ENCODE measurements around the gene LOXL3.
A peak's percentile ranks its signal among the peaks of the same experiment; 100 is the strongest.

LOXL3 gene

DNA sequence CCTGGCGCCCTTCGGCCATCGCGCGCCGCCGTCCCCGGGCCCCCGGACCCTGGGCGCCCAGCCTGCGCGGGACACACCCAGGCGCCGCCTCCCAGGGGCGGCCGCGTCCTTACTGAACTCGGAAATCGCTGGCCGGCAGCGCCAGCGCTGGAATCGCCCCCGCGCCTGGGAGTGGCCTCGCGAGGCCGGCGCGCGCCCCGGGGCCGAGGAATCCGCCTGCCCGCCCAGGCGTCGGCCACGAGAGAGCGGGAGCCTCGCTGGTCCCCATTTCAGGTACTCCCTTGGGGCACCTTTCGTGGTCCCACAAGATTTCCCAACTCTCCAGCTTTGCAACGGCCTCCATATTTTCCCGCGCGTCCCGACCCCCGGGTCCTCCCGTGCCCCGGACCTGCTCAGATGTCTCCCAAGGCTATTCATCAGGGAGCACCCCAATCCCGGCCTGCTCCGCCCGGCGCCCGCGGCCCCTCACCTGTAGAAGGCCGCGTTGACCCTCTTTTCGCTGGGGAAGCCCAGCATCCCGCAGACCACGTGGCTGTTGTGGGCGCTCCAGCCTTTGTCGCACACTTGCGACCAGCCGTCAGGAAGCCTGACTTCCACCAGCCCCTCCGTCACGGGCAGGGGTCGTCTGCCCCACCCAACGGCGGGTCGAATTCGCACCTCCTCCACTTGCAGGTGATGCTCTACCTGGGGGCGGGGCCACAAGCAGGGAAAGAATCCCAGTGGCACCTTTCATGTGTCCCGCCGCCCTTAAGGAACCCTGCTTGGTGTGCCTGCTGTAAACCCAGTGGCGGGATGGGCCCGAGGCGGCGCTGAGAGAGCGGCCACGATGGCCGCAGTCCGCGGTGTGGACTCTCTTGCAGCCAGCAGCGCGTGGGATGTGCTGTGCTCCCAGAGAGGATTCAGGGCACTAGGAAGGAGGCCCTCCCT, 4.6 kb downstream of the LOXL3 start:
- no peak for DNase-seq

DNA sequence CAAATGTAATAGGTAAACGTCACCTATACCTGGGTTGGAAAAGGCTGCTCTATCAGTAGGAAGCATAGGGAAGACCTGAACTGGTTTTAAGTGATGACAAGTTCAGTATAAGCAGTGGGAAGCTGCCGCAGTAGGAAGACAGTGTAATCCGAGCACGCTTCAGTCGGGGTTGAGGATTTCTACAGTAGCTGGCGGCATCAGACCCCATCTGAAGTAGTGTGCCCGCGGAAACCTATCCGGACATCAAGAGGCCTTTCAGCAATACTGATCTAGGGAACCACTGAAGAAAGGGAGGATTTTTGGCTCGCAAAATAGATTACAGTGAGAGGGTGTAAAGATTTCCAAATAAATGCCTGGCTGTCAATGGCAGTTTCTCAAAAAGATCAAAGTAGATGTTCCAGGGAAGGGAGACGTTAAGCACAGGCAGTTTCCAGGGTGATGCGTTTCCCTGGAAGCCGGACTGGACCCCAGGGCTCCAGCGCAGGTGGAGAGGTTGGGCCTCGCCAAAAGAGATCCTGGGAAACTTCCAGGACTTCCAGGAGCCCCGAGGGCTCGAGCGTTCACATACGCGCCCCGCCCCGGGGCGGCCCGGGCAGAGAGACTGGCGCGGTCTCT, 5.3 kb downstream of the LOXL3 start:
- DNase-seq, result no peak

DNA sequence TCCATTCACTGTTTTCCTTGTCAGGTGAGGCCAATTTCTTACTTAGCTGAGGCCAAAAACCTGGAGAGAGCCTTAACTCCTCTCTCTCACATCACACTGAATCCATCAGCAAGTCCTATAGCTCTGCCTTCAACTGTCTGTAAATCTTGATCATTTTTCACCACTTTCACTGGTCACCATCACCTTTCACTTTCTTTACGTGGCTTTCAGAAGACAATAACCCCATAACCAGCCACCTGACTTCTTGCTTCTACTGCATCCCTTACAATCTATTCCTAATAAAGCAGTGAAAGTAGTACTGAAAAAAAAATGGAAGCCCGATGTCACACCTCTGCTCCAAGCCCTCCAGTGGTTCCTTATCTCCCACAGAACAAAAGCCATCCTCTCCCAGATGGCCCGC, 7.7 kb downstream of the LOXL3 start:
- DNase-seq, result no peak

DNA sequence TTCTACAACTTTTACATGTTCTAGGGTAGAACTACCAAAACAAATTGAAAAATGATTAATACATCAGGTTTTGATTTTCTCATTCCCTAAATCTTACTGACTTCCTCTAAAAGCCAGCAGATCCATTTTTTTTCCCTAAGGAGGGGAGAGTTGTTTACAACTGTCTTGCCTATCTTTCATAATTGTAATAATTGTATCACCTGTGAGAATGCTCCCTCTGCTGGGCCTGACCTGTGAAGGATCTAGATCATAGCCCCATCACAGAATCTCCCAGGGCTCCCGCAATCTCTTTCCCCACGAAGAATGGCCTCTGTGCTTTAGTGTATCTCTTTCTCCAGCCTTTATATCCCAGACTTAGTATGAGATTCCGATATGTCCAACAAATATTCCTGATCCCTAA, 9.1 kb downstream of the LOXL3 start:
- DNase-seq, result no peak

DNA sequence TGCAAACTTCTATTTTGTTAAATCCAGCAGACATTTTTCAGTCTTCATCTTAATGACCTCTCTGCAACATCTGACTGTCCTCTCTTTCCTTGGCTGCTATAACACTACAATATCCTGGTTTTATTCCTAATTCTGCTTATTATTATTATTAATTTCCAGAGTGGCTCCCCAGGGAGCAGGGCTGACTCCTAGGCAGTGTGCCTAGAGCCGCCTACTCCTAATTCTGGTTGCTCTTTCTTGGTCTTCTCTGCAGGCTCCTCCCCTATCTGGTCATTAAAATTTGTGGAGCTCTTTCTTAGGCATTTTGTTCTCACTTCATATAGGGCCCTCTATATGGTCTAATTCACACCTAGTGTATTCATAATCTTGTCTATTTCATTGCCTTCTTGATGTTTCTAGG, 10.8 kb downstream of the LOXL3 start:
- no peak for DNase-seq

DNA sequence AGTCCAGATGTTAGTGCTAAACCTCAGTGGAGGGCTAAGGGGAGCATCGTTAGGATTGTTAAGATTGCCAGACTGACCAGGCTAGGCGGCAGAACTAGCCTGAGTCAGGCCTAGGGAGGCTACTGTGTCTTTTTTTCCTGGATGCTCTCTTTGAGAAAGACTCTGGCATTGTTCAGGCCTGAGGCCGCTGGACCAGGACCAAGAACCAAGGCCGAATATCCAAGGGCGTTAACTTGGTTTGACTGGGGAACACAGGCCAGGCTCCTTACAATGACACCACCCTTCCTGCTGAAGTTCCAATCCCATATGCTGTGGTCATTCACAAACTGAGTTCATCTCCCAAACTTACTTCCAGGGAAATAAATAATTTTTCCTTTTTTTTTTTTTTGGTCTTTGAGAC, 13.5 kb downstream of the LOXL3 start:
- DNase-seq, result no peak

DNA sequence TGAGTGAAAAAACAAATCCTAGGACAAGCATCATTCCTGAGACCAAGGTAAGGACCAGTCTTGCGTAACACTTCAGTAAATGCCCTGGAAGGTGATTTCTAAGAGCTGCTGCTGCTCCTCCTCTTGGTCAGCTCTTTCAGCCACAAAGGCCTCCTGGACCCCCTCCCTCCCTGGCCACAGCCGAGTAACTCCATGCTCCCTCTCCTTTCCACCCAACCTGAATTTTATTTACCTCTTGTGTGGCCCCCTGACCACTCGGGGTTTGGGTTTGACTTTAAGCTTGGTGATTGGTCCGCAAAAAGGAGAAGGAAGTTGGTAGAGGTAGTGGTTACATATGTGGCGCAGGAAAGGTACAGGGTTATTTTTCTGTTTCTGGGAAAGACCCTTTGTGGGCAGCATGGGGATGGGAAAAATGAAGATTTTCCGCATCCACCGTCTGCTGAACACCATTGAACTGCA, 14.8 kb downstream of the LOXL3 start:
- no peak for DNase-seq

DNA sequence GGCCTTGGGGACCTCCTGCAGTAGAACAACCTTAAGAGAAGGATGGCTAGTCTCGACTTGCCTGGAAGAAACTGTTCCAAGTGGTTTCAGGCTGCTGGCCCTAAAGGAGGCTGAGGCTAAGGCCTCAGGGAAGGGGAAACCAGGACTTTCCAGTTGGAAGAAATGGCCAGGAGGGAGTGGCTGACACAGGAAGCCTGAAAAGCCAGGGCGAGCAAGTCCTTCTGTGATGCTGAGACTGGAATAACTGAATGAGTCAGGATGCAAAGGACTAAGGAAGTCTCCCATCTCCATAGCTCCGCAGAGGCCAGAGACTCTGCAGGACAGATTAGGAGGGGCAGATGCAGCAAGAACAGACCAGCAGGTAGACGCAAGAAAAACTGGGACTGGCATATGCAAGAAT, 16.6 kb downstream of the LOXL3 start:
- no peak for DNase-seq

DNA sequence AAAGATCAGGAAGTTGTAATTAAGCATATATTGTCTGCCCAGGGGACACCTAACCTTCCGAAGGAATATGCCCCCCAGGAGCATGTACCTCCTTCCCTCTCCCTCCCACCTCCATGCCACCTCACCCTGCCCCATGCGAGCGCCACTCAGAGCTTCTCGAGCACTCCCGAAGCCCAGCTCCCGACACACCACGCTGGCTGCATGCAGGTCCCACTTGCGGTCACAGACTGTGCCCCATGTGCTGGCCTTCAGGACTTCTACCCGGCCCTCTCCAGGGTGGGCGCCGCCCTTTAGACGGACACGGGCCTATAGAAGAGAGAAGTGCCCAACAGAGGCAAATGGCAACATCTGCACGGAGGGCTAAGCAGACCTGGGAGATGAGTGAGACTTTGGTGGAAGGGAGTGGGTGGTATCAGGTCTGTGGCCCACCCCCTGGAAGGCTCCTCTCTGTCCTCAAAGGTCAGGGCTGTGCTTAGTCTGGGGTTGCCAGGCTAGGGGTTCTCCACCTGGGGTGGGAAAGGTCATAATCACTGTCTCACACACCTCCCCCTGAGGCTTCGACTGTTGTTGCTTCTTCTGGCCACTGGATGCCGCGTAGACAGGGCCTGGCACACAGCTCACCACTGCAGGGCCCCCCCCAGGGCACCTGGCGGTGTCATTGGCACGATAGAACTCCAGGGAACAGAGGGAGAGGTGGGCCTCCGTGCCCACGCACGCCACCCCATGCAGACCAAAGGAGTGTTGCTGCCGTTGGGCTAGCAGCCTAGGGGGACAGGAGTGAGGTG, 17.4 kb downstream of the LOXL3 start:
- no peak for DNase-seq

DNA sequence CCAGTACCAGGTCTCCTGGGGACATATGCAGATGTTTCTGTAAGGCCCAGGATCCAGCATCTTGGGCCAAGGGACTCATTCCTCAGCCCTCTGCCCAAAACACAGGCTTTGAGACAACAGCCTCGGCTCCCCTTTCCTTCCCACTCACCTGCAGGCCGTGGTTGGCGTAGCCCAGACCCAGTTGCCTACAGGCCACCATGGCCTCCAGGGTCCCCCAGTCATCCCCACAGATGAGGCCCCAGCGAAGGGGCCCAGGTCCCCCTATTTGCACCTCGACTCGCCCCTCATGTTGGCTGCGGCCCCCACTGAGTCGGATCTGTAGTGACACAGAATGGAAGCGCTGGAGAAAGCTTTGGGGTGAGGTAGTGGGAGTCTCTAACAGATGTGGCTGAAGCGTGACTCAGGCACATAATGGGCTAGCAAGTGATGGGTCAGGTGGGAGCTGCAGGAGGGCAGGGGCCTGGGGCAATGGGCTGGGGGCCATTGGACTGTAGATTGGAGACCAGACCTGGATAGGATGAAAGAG, 18.2 kb downstream of the LOXL3 start:
- no peak for DNase-seq

DNA sequence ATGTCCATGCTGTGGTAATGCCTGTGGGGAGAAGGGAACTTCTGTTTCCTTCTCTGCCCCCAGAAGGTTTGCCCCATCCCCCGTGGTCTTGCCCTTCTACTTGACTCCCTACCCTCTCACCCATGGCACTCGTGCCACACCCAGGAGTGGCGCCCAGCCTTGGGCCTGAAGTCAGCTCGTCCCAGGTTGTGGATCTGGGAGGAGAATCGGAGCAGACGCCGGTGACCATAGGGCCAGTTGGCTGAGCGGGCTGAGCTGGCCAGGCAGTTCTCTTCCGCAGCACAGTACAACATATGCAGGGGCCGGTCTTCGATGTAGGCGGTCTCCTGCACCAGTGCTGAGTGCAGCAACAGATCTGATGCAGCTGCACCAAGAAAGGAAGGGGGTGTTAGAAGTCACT, 19.3 kb downstream of the LOXL3 start:
- no peak for DNase-seq

DNA sequence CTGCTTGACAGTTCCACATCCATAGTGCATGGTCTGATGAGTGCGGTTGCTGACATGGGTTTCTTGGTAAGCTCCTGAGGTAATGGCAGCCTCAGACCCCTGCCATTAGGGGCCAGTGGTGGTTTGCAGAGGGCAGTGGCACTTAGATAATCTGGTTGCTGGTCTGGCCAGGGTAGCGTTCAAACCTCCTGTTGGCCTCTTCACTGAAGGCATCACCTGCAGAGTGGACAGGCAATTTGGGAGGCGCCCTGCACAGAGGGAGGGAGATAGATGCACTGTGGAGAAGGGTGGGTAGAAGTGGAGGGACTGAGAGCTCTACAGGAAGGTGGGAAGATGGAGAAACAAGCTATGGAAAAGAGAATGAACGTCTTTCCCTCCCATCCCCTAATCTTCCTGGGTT, 20.3 kb downstream of the LOXL3 start:
- DNase-seq, result no peak

DNA sequence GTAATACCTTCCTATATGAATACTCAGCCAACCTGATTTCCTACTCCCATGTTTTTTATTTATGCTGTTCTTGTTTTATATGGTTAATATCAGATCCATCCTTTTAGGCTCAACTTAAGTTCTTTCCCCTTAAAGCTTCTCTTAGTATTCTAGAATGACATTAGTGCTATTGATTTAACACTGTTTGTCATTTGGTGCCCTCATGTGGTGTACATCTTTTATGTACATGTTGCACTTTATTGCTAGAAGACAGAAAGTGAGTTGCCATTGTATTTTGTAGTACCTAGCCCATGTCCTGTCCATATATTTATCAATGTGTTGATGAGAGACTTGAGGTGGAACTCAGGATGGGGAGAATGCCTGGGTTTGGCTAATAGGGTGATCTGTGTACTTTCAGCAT, 21.5 kb downstream of the LOXL3 start:
- no peak for DNase-seq

DNA sequence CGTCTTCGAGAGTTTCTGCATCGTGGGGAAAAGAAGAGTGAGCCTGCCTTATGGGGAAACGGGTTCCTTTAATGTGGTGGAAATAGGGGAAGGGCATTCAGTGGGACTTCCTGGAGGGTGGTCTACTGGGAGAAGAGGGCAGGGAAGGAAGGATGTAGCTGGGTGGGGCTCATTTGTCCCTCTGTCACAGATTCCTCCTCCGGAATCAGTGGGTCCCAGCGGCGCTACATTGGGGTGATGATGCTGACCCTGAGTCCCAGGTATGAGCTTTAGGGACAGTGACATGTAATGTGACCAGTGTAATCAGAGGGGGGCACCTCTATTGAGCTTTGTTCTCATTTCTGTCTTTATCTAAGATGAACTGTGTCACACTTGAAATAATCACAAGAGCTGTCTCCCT, 22.1 kb downstream of the LOXL3 start:
- no peak for DNase-seq

DNA sequence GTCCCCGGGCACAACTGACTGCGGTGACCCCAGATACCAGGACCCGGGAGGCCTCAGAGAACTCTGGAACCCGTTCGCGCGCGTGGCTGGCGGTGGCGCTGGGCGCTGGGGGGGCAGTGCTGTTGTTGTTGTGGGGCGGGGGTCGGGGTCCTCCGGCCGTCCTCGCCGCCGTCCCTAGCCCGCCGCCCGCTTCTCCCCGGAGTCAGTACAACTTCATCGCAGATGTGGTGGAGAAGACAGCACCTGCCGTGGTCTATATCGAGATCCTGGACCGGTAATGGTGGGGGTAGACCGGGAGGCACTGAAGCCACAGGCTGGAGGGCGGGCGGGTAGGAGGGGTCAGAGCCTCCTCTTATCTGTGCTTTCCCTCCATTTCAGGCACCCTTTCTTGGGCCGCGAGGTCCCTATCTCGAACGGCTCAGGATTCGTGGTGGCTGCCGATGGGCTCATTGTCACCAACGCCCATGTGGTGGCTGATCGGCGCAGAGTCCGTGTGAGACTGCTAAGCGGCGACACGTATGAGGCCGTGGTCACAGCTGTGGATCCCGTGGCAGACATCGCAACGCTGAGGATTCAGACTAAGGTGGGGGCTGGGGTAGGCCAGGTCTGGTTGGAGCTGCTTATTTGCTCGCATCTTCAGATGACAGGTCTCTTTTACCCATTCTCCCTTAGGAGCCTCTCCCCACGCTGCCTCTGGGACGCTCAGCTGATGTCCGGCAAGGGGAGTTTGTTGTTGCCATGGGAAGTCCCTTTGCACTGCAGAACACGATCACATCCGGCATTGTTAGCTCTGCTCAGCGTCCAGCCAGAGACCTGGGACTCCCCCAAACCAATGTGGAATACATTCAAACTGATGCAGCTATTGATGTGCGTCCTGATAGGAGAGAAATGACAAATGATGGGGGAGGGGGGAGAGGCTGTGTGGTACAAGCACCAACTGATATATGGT, 23.2 kb downstream of the LOXL3 start:
- DNase-seq, result peak; percentile 32

DNA sequence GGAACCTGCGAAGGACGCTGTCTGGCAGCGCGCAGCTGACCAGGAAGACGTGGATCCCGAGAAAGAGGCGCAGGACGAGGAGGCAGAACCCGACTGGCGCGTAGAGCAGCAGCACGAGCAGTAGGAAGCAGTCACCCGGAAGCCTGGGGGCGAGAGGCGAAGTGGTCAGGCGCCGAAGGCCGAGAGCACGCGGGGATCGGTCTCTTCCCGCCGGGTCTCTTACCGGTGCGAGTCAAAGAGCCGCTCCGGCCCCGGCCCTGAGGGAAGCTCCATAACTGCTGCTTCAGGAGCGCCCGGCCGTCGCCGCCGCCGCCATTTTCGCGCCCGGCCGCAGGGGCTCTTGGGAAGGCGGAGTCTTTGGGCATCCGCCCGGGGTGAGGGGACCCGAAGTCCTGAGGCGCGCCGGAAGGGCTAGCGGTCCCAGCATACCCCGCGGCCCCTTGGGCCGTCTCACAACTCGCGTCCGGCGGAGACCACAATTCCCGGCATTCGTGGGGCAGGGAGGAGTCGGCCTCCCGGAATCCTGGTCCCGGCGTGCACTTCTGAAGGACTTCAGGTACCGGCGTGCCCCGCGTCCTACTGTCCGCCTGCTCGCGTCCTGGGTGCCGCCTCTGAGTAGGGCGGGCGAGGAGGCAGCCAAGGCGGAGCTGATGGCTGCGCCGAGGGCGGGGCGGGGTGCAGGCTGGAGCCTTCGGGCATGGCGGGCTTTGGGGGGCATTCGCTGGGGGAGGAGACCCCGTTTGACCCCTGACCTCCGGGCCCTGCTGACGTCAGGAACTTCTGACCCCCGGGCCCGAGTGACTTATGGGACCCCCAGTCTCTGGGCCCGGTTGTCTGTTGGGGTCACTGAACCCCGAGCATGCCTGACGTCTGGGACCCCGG, 24.1 kb downstream of the LOXL3 start, which contains the start of the genes AUP1 and HTRA2:
Gene AUP1 (minus strand): TSS at position 350 of the 882 bp plus-strand sequence. CDS start 77 bp downstream, at position 273.
Gene HTRA2 (plus strand): TSS at position 577 of the 882 bp plus-strand sequence. CDS start 74 bp downstream, at position 651.
- peak; percentile 72 for DNase-seq

DNA sequence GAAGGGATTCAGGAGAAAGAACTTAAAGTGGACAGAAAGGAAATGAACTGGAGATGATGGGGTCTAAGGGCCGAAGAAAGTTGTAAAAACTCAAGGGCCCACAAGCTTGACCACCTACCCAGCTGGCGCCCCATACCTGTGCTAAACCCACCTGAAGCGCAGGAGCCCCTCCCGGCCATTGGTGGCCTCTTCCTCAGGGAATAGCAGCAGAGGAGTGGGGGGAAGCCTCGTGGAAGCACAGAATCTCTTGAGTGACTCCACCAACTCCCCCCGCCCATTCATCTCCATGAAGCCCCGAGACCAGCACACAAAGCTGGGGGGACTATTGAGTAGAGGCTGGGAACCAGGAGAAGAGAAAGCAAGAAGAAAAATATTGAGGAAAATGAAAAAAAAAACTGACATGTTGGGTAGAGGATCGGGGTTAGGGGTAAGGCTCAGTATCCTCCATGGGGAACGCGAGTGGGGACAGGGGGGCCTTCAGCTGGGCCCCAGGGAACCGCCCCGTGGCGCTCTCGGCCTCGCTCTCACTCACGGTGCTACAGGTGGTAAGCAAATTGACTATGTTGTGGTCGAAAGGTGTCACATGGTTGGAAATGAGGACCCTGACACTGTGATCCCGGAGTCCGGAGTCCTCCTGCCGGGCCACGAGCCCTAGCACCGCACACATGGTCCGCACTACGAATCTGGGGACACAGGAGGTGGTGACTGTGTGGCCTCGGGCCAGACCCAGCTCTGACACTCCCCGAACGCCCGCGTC, 25.0 kb downstream of the LOXL3 start:
- no peak for DNase-seq

DNA sequence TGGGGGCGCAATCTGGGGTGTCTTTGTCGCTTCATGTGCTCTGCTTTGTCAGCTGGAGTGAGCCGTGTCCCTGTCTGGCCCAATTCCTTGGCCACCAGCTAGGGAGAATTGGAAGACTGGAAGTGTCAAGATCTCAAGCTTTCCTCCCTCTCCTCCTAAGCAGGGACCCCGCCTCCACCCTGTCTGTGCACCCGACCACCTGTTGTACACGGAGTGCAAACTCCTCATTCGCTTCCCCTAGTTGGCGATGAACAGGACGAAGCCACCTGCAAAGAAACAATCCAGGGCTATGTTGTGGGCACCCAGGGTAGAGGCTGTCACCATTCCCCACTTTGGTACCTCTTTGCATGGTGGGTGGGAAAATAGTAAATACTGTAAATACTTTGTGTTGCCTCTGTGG, 26.0 kb downstream of the LOXL3 start:
- DNase-seq, result no peak

DNA sequence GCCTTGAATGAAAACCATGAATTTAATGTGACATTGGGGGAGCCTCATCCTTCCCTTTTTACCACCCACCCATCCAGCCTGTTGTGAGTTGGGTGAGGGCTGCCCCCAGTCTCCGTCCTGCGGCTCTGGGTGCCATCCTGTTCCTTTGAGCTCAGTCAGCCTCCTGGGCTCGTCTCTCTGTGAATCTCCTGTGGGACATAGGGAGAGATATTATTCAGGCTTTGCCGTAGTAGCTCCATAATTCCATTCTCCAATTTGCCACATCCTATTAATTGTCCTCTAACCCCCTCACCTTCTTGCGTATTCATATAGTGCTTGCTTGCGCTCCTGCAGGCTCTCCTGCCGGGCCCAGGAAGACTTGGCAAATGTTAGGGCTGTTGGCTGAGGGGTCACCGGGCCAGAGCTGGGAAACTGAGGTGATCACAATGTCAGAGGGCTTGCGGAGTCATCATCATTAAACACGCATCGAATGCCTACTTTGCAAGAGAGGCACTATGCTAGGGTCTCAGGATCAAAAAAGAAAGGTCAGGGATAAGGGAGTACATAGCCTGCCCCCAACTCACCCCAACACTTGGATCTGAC, 27.0 kb downstream of the LOXL3 start:
- DNase-seq, result no peak
